ENCODE measurements around the gene STIM2. TPM values are rescaled to one million over a fixed set of nuclear protein-coding genes. Genes with fewer than 3 reads are reported as not detected.
"Not testable (repeated sequence)": the region's sequence is repeated elsewhere in the genome, so short reads cannot be mapped to it uniquely, and the experiment has no call there.

The STIM2 gene
- total RNA-seq, 4 donors from 2014 or later = 17.2 to 71.4 (median 20.7) TPM

DNA sequence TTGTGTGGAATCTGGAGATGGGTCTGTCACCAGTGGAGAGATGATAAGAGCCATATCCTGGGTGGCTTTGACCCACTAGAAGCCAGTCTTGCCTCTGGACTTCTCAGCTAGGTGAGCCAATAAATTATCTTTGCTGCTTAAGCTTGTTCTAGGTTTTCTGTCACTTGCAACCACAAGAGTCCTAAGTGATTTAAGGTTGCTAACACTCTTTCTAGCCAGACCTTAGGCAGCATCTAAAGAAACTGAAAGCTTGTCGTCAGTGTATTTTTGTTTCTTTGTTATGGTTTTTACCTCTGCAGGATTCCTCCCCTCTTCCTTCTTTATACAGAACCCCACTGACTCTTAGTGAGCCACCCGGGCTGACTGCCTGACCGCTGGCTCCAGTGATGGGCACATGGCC, 37.1 kb upstream of the STIM2 start:
- Histone ChIP-seq H3K27me3 (no peaks in the 10 kb centered on the region), H3K36me3 (no peaks in the 10 kb centered on the region), H3K4me1 (peaks cover 0 to 20% (median 4%) of the 10 kb centered on the region in 4 donors), H3K9me3 (no peaks in the 10 kb centered on the region), H3K27ac (no peak overlapping the region), H3K4me3 (no peak overlapping the region)
- TF ChIP-seq, protein P1, sequence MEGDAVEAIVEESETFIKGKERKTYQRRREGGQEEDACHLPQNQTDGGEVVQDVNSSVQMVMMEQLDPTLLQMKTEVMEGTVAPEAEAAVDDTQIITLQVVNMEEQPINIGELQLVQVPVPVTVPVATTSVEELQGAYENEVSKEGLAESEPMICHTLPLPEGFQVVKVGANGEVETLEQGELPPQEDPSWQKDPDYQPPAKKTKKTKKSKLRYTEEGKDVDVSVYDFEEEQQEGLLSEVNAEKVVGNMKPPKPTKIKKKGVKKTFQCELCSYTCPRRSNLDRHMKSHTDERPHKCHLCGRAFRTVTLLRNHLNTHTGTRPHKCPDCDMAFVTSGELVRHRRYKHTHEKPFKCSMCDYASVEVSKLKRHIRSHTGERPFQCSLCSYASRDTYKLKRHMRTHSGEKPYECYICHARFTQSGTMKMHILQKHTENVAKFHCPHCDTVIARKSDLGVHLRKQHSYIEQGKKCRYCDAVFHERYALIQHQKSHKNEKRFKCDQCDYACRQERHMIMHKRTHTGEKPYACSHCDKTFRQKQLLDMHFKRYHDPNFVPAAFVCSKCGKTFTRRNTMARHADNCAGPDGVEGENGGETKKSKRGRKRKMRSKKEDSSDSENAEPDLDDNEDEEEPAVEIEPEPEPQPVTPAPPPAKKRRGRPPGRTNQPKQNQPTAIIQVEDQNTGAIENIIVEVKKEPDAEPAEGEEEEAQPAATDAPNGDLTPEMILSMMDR (IDR thresholded peaks at IDR 0.05) = no peak
- no peak for TF ChIP-seq EP300 (IDR thresholded peaks at IDR 0.05; ENCODE audit: low read depth)
- 95 to 100% methylated on average over 3 of the region's 3 CpGs for WGBS, 2 donors (ENCODE audit: low coverage in 1 of 2)
- intact Hi-C loops (cut with DNase I; ENCODE audit: low total_unique reads) = no loop called here
- DNase-seq = no peak
- in situ Hi-C loops (cut with MboI; ENCODE audit: low pct_ligation_motif_present in 1 of 4, low pct_unique_long_range_greater_than_20kb in 1 of 4, low sequenced_read_pairs in 3 of 4) = no loop called here

DNA sequence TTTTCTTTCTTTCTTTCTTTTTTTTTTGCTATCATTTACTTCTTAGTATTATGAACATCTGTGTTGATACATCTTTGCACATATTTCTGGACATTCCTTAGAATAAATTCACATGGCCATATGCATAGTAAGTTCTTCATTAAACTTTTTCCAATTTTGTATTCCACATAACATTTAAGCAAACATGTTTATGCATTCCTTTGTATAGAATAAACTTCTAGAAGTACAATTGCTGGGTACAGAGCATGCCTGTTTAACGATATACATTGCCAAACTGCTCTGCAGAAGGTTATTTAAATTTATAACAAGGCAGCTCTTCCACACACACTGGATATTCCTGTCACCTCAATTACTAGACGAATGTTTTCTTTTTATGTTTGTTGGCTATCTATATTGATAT, 36.0 kb upstream of the STIM2 start:
- no peaks in the 10 kb centered on the region for H3K9me3 ChIP-seq
- H3K36me3 ChIP-seq = no peaks in the 10 kb centered on the region
- in situ Hi-C loops (cut with MboI; ENCODE audit: low pct_ligation_motif_present in 1 of 4, low pct_unique_long_range_greater_than_20kb in 1 of 4, low sequenced_read_pairs in 3 of 4) (no loop called here), intact Hi-C loops (cut with DNase I; ENCODE audit: low total_unique reads) (no loop called here)
- WGBS, 2 donors (ENCODE audit: low coverage in 1 of 2) = 73 to 84% methylated on average over 2 of the region's 2 CpGs
- no peak overlapping the region for H3K4me3 ChIP-seq
- no peaks in the 10 kb centered on the region for H3K27me3 ChIP-seq
- peaks cover 0 to 20% (median 4%) of the 10 kb centered on the region in 4 donors for H3K4me1 ChIP-seq
- no peak for DNase-seq
- TF ChIP-seq EP300 (IDR thresholded peaks at IDR 0.05; ENCODE audit: low read depth) (no peak), POLR2AphosphoS5 (IDR thresholded peaks at IDR 0.05) (no peak), POLR2A (IDR thresholded peaks at IDR 0.05) (no peak)
- TF ChIP-seq, protein P1 (IDR thresholded peaks at IDR 0.05) = no peak
- no peak overlapping the region for H3K27ac ChIP-seq

DNA sequence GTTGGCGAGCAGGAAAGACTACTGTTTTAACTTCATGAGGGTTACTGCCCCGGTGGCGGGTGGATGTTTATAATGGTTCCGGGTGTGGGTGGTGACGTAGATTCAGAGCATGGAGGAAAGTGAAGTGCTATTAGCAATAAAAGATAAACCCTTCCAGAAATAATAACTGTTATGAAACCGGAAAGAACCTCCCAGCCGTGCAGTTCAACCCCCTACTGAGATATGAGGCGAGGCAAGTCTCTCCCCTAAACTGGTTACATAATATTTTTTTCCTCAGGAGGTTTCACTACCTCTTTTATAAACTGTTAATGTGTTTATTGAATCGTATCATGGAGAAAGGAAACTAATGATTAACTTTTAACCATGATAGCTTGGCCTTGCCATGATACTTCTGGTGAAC, 33.9 kb upstream of the STIM2 start:
- Histone ChIP-seq H3K27ac (no peak overlapping the region), H3K4me3 (no peak overlapping the region), H3K27me3 (no peaks in the 10 kb centered on the region), H3K4me1 (peaks cover 0 to 19% (median 4%) of the 10 kb centered on the region in 4 donors), H3K9me3 (no peaks in the 10 kb centered on the region), H3K36me3 (no peaks in the 10 kb centered on the region)
- peak; percentile 44 for DNase-seq
- in situ Hi-C loops (cut with MboI; ENCODE audit: low pct_ligation_motif_present in 1 of 4, low pct_unique_long_range_greater_than_20kb in 1 of 4, low sequenced_read_pairs in 3 of 4) = no loop called here
- TF ChIP-seq POLR2A (IDR thresholded peaks at IDR 0.05) (no peak), POLR2AphosphoS5 (IDR thresholded peaks at IDR 0.05) (no peak), EP300 (IDR thresholded peaks at IDR 0.05; ENCODE audit: low read depth) (no peak)
- TF ChIP-seq, protein P1 (IDR thresholded peaks at IDR 0.05) = no peak
- WGBS, 2 donors (ENCODE audit: low coverage in 1 of 2) = 27 to 32% methylated on average over 9 of the region's 9 CpGs
- intact Hi-C loops (cut with DNase I; ENCODE audit: low total_unique reads) = no loop called here

DNA sequence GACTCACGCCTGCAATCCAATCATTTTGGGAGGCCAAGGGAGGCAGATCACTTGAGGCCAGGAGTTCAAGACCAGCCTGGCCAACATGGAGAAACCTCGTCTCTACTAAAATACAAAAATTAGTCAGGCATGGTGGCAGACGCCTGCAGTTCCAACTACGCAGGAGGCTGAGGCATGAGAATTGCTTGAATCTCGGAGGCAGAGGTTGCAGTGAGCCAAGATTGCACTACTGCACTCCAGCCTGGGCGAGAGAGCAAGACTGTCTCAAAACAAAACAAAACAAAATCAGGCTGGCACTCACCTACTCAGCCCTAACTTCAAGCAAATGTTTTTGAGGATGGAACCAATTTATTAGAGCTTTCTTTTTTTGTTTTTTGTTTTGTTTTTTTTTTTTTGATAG, 33.3 kb upstream of the STIM2 start:
- H3K27me3 ChIP-seq; DNase-seq; H3K27ac ChIP-seq; H3K36me3 ChIP-seq; in situ Hi-C loops (cut with MboI; ENCODE audit: low pct_ligation_motif_present in 1 of 4, low pct_unique_long_range_greater_than_20kb in 1 of 4, low sequenced_read_pairs in 3 of 4); intact Hi-C loops (cut with DNase I; ENCODE audit: low total_unique reads); H3K9me3 ChIP-seq; H3K4me3 ChIP-seq: not testable (repeated sequence)
- peaks cover 0 to 13% (median 1%) of the 10 kb centered on the region in 4 donors for H3K4me1 ChIP-seq
- 88% methylated on average over 6 of the region's 6 CpGs; no CpG with 5 or more reads in 1 of the 2 donors for WGBS, 2 donors (ENCODE audit: low coverage in 1 of 2)

DNA sequence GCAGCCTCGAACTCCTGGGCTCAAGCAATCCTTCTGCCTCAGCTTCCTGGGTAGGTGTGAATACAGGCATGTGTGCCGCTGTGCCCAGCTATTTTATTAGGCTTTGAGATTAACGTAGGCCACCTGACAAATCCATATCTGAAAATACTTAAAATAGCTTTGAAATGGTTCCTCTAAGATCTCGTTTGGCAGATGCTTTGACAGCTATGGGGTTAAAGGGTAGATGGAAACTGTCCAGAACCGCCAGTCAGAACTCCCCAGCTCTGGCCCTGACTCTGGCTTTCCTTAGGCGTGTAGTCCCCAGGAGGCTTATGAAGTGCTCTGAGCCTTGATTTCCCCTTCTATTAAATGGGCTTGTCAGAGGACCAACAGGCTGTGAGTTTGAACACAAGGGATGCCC, 32.8 kb upstream of the STIM2 start:
- H3K27me3 ChIP-seq = no peaks in the 10 kb centered on the region
- TF ChIP-seq POLR2AphosphoS5 (IDR thresholded peaks at IDR 0.05) (no peak), POLR2A (IDR thresholded peaks at IDR 0.05) (no peak), EP300 (IDR thresholded peaks at IDR 0.05; ENCODE audit: low read depth) (no peak)
- TF ChIP-seq, protein P1 (IDR thresholded peaks at IDR 0.05) = no peak
- 85 to 92% methylated on average over 6 of the region's 6 CpGs for WGBS, 2 donors (ENCODE audit: low coverage in 1 of 2)
- peaks cover 0 to 10% (median 1%) of the 10 kb centered on the region in 4 donors for H3K4me1 ChIP-seq
- intact Hi-C loops (cut with DNase I; ENCODE audit: low total_unique reads) = no loop called here
- no peak overlapping the region for H3K4me3 ChIP-seq
- no peak overlapping the region for H3K27ac ChIP-seq
- no peaks in the 10 kb centered on the region for H3K36me3 ChIP-seq
- DNase-seq = no peak
- in situ Hi-C loops (cut with MboI; ENCODE audit: low pct_ligation_motif_present in 1 of 4, low pct_unique_long_range_greater_than_20kb in 1 of 4, low sequenced_read_pairs in 3 of 4) = no loop called here
- H3K9me3 ChIP-seq = no peaks in the 10 kb centered on the region

All from transverse colon (tissue), 4 donors.